Jurkat, Clone E6-1 (cell line): ENCODE measurements around the gene PPP1R13B.

Experiments used
- DNase-seq: peaks from one replicate; pipeline ENCODE4 v3.0.0-alpha.2; 2011; ENCODE audit warnings: low read depth, low spot score
- H3K4me3 ChIP-seq: 2 replicates; pipeline ENCODE4 v1.5.1; 2011; ENCODE audit warnings: mild to moderate bottlenecking, low read length, control low read depth, moderate library complexity

Gene PPP1R13B

GRCh38 chr14:103727313-103727980 lies 119.9 kb downstream of the PPP1R13B start:
- H3K4me3 ChIP-seq = no peak overlapping the region
- DNase-seq = no peak

GRCh38 chr14:103726474-103726873 lies 120.9 kb downstream of the PPP1R13B start:
- no peak for DNase-seq
- no peak overlapping the region for H3K4me3 ChIP-seq

GRCh38 chr14:103725739-103726395 lies 121.5 kb downstream of the PPP1R13B start:
- DNase-seq = no peak
- no peak overlapping the region for H3K4me3 ChIP-seq

- no peak overlapping the region for H3K4me3 ChIP-seq
- no peak for DNase-seq
Measured at GRCh38 chr14:103725001-103725682, 122.2 kb downstream of the PPP1R13B start.

GRCh38 chr14:103724116-103724515 lies 123.3 kb downstream of the PPP1R13B start:
- no peak overlapping the region for H3K4me3 ChIP-seq

GRCh38 chr14:103723748-103724081 lies 123.7 kb downstream of the PPP1R13B start:
- no peak for DNase-seq
- H3K4me3 ChIP-seq = no peak overlapping the region

More at GRCh38 chr14:103724116-103724515, 123.3 kb downstream of the PPP1R13B start:
- DNase-seq = no peak

GRCh38 chr14:103721334-103722120 lies 125.8 kb downstream of the PPP1R13B start:
- DNase-seq = no peak
- H3K4me3 ChIP-seq = no peak overlapping the region

GRCh38 chr14:103719751-103720150 lies 127.6 kb downstream of the PPP1R13B start:
- DNase-seq = peak; percentile 97
- peak overlapping the region; percentile 26; the same call in 1 of the 2 replicates for H3K4me3 ChIP-seq

GRCh38 chr14:103718572-103718971 lies 128.8 kb downstream of the PPP1R13B start:
- H3K4me3 ChIP-seq = no peak overlapping the region
- DNase-seq = no peak

GRCh38 chr14:103716899-103717411 lies 130.4 kb downstream of the PPP1R13B start:
- peak overlapping the region; percentile 70 for H3K4me3 ChIP-seq
- DNase-seq = no peak

- no peak for DNase-seq
- H3K4me3 ChIP-seq = peak overlapping the region; percentile 70
Measured at GRCh38 chr14:103716091-103716801, 131.1 kb downstream of the PPP1R13B start.

- DNase-seq = peak; percentile 99
- H3K4me3 ChIP-seq = peak within 1 kb of the TSS; percentile 70
Measured at GRCh38 chr14:103715052-103716000, 132.0 kb downstream of the PPP1R13B start, which contains the start of the genes XRCC3 and ZFYVE21. TSS of gene XRCC3 (minus strand) at chr14:103715451. CDS start at chr14:103711087, 4,364 bp downstream. TSS of gene ZFYVE21 (plus strand) at chr14:103715810. CDS start at chr14:103715842, 32 bp downstream.

- DNase-seq = no peak
- peak overlapping the region; percentile 63 for H3K4me3 ChIP-seq
Measured at GRCh38 chr14:103714063-103714724, 133.2 kb downstream of the PPP1R13B start.

GRCh38 chr14:103713304-103714062 lies 133.9 kb downstream of the PPP1R13B start:
- DNase-seq = no peak
- peak overlapping the region; percentile 63 for H3K4me3 ChIP-seq

GRCh38 chr14:103712633-103713247 lies 134.6 kb downstream of the PPP1R13B start:
- H3K4me3 ChIP-seq = no peak overlapping the region
- DNase-seq = no peak
